ENCODE measurements around the gene TAGAP. TPM values are rescaled to one million over a fixed set of nuclear protein-coding genes. Genes with fewer than 3 reads are reported as not detected.

TAGAP gene
- total RNA-seq, 1 experiment from 2014 or later, result 0.22 TPM

DNA sequence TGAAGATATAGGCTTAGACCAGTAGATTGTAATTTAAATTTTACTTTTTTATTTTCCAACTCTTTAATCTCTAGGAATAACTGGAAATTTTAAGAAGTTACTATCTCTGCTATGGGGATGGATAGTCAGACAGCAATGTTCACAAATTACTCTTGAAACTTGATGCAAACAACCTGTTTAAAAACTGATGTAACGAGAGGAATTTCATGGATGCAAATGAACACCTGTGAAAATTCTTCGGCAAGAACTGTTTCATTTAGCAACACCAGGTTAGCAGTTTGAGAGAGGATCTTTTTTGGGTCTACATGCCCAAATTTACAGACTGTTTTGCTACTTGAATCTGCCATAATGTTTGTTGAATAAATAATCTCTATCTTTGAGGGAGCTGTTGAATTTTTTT lies 24.8 kb downstream of the TAGAP start:
- POLR2A ChIA-PET, result no interaction called here
- TF ChIP-seq TEAD1 (CRISPR knock-in tag; IDR thresholded peaks at IDR 0.05) (no peak), NFYB (CRISPR knock-in tag; conservative IDR thresholded peaks at IDR 0.05; ENCODE audit: low read depth) (no peak), CREM (CRISPR knock-in tag; IDR thresholded peaks at IDR 0.05) (no peak), ZNF512 (CRISPR knock-in tag; IDR thresholded peaks at IDR 0.05; ENCODE audit: borderline replicate concordance) (no peak), JAZF1 (CRISPR knock-in tag; IDR thresholded peaks at IDR 0.05) (no peak), ZNF317 (CRISPR knock-in tag; IDR thresholded peaks at IDR 0.05; ENCODE audit: borderline replicate concordance, low read depth) (no peak)
- TF ChIP-seq, protein P1, sequence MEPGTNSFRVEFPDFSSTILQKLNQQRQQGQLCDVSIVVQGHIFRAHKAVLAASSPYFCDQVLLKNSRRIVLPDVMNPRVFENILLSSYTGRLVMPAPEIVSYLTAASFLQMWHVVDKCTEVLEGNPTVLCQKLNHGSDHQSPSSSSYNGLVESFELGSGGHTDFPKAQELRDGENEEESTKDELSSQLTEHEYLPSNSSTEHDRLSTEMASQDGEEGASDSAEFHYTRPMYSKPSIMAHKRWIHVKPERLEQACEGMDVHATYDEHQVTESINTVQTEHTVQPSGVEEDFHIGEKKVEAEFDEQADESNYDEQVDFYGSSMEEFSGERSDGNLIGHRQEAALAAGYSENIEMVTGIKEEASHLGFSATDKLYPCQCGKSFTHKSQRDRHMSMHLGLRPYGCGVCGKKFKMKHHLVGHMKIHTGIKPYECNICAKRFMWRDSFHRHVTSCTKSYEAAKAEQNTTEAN (CRISPR knock-in tag; IDR thresholded peaks at IDR 0.05), result no peak
- TF ChIP-seq, protein P2, sequence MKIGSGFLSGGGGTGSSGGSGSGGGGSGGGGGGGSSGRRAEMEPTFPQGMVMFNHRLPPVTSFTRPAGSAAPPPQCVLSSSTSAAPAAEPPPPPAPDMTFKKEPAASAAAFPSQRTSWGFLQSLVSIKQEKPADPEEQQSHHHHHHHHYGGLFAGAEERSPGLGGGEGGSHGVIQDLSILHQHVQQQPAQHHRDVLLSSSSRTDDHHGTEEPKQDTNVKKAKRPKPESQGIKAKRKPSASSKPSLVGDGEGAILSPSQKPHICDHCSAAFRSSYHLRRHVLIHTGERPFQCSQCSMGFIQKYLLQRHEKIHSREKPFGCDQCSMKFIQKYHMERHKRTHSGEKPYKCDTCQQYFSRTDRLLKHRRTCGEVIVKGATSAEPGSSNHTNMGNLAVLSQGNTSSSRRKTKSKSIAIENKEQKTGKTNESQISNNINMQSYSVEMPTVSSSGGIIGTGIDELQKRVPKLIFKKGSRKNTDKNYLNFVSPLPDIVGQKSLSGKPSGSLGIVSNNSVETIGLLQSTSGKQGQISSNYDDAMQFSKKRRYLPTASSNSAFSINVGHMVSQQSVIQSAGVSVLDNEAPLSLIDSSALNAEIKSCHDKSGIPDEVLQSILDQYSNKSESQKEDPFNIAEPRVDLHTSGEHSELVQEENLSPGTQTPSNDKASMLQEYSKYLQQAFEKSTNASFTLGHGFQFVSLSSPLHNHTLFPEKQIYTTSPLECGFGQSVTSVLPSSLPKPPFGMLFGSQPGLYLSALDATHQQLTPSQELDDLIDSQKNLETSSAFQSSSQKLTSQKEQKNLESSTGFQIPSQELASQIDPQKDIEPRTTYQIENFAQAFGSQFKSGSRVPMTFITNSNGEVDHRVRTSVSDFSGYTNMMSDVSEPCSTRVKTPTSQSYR (CRISPR knock-in tag; IDR thresholded peaks at IDR 0.05), result no peak
- TF ChIP-seq, protein P3, sequence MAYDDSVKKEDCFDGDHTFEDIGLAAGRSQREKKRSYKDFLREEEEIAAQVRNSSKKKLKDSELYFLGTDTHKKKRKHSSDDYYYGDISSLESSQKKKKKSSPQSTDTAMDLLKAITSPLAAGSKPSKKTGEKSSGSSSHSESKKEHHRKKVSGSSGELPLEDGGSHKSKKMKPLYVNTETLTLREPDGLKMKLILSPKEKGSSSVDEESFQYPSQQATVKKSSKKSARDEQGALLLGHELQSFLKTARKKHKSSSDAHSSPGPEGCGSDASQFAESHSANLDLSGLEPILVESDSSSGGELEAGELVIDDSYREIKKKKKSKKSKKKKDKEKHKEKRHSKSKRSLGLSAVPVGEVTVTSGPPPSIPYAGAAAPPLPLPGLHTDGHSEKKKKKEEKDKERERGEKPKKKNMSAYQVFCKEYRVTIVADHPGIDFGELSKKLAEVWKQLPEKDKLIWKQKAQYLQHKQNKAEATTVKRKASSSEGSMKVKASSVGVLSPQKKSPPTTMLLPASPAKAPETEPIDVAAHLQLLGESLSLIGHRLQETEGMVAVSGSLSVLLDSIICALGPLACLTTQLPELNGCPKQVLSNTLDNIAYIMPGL (CRISPR knock-in tag; IDR thresholded peaks at IDR 0.05), result no peak
- CTCF ChIA-PET, result interaction anchor here (1.1 to 1.6 kb wide), 2 partner anchors 90 to 114 kb away, joined by 3 to 4 read pairs; no protein-coding TSS in a partner anchor
- Mint-ChIP-seq H3K27me3 (ENCODE audit: low read depth) (peaks cover 4% of the 10 kb centered on the region; the same call in 1 of the 2 replicates), H3K4me1 (no peaks in the 10 kb centered on the region), H3K36me3 (peaks cover 10% of the 10 kb centered on the region), H3K9me3 (peaks cover 32% of the 10 kb centered on the region), H3K27ac (no peak overlapping the region), H3K4me3 (no peak overlapping the region)
- ATAC-seq (no peak), DNase-seq (ENCODE audit: low spot score) (no peak)

GRCh38 chr6:159017757-159018559 lies 26.8 kb downstream of the TAGAP start:
- Mint-ChIP-seq H3K4me3 (no peak overlapping the region), H3K4me1 (no peaks in the 10 kb centered on the region), H3K27ac (no peak overlapping the region), H3K9me3 (peaks cover 11% of the 10 kb centered on the region), H3K36me3 (no peaks in the 10 kb centered on the region), H3K27me3 (ENCODE audit: low read depth) (no peaks in the 10 kb centered on the region; the same call in 1 of the 2 replicates)
- ChIA-PET CTCF (interaction anchor here (0.9 to 1.8 kb wide), 5 partner anchors 9 to 299 kb away, joined by 3 to 6 read pairs (median 3); no protein-coding TSS in a partner anchor), POLR2A (no interaction called here)
- ATAC-seq (no peak), DNase-seq (ENCODE audit: low spot score) (no peak)
- no peak for TF ChIP-seq ZNF423 (CRISPR knock-in tag; IDR thresholded peaks at IDR 0.05)
- no peak for TF ChIP-seq ZNF121 (CRISPR knock-in tag; IDR thresholded peaks at IDR 0.05)
- TF ChIP-seq, protein P4, sequence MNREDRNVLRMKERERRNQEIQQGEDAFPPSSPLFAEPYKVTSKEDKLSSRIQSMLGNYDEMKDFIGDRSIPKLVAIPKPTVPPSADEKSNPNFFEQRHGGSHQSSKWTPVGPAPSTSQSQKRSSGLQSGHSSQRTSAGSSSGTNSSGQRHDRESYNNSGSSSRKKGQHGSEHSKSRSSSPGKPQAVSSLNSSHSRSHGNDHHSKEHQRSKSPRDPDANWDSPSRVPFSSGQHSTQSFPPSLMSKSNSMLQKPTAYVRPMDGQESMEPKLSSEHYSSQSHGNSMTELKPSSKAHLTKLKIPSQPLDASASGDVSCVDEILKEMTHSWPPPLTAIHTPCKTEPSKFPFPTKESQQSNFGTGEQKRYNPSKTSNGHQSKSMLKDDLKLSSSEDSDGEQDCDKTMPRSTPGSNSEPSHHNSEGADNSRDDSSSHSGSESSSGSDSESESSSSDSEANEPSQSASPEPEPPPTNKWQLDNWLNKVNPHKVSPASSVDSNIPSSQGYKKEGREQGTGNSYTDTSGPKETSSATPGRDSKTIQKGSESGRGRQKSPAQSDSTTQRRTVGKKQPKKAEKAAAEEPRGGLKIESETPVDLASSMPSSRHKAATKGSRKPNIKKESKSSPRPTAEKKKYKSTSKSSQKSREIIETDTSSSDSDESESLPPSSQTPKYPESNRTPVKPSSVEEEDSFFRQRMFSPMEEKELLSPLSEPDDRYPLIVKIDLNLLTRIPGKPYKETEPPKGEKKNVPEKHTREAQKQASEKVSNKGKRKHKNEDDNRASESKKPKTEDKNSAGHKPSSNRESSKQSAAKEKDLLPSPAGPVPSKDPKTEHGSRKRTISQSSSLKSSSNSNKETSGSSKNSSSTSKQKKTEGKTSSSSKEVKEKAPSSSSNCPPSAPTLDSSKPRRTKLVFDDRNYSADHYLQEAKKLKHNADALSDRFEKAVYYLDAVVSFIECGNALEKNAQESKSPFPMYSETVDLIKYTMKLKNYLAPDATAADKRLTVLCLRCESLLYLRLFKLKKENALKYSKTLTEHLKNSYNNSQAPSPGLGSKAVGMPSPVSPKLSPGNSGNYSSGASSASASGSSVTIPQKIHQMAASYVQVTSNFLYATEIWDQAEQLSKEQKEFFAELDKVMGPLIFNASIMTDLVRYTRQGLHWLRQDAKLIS (CRISPR knock-in tag; IDR thresholded peaks at IDR 0.05; ENCODE audit: borderline replicate concordance), result no peak

Data from WTC11 (cell line).